Ovary (tissue), 3 donors: ENCODE results near the gene EVC2.

Source experiments
- POLR2A ChIP-seq: fragments of 450-650 bp; IDR thresholded peaks from one replicate; pipeline ENCODE4 v1.6.1; 2017; ENCODE audit warnings: antibody characterized with exemption, mild to moderate bottlenecking, moderate library complexity
- TF ChIP-seq, protein P1 (sequence below), 3 donors: fragments of 450-650 bp in 2 of 3; fragments of 200-600 bp in 1 of 3; IDR thresholded peaks; one replicate each; pipeline versions ENCODE4 v1.5.1 to v1.8.0; 2016 to 2022; ENCODE audit warnings: antibody characterized with exemption in 3 of 3, mild to moderate bottlenecking in 1 of 3
- donor health status: DM: no; HTN: no; CAD: no.

DNA sequence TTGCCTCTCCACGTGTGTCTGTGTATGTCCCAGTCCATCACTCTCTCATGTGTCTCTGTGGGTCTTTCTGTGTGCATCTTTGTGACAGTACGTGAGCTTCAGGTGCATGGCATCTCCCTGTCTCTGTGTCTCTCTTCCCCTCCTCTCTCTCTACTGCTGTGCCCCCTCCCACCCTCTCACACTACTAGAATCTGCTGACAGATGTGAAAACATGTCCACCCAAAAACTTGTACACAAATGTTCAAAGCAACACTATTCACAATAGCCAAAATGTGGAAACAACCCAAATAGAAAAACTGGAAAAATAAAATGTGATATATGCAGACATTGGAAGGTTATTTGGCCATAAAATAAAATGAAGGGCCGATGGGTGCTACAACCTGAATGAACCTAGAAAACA, 12.6 kb upstream of the EVC2 start:
- no peak for TF ChIP-seq POLR2A
- TF ChIP-seq, protein P1, sequence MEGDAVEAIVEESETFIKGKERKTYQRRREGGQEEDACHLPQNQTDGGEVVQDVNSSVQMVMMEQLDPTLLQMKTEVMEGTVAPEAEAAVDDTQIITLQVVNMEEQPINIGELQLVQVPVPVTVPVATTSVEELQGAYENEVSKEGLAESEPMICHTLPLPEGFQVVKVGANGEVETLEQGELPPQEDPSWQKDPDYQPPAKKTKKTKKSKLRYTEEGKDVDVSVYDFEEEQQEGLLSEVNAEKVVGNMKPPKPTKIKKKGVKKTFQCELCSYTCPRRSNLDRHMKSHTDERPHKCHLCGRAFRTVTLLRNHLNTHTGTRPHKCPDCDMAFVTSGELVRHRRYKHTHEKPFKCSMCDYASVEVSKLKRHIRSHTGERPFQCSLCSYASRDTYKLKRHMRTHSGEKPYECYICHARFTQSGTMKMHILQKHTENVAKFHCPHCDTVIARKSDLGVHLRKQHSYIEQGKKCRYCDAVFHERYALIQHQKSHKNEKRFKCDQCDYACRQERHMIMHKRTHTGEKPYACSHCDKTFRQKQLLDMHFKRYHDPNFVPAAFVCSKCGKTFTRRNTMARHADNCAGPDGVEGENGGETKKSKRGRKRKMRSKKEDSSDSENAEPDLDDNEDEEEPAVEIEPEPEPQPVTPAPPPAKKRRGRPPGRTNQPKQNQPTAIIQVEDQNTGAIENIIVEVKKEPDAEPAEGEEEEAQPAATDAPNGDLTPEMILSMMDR (IDR thresholded peaks at IDR 0.05), result no peak
